Neutrophil (primary cell): ENCODE data around the gene MBD5.

Experiments
- H3K27ac ChIP-seq: fragments of 200-600 bp; sonication (generic); 2 replicates; pipeline ENCODE4 v1.5.1; 2016; ENCODE audit warnings: mild to moderate bottlenecking, moderate library complexity
- H3K27me3 ChIP-seq: fragments of 200-600 bp; sonication (generic); 2 replicates; pipeline ENCODE4 v1.6.0; 2016; ENCODE audit warnings: mild to moderate bottlenecking
- H3K36me3 ChIP-seq: fragments of 200-600 bp; sonication (generic); 2 replicates; pipeline ENCODE4 v1.5.1; 2017
- H3K4me1 ChIP-seq, 2 experiments: fragments of 200-600 bp in 1 of 2; sonication (generic) in 1 of 2; 1 replicate in 1 of 2; 2 replicates in 1 of 2; pipeline versions ENCODE4 v1.5.1 to v1.6.1; 2013 to 2016; ENCODE audit warnings: low read depth in 1 of 2, low read length in 1 of 2, mild to moderate bottlenecking in 1 of 2, moderate library complexity in 1 of 2; ENCODE audit not compliant: control insufficient read depth in 1 of 2, insufficient read depth in 1 of 2
- H3K4me3 ChIP-seq, 2 experiments: fragments of 200-600 bp in 1 of 2; sonication (generic) in 1 of 2; 1 replicate in 1 of 2; 2 replicates in 1 of 2; pipeline ENCODE4 v1.5.1; 2013 to 2016; ENCODE audit warnings: low read depth in 1 of 2, low read length in 1 of 2, mild to moderate bottlenecking in 1 of 2, moderate library complexity in 1 of 2
- H3K9me3 ChIP-seq: fragments of 200-600 bp; sonication (generic); 2 replicates; pipeline ENCODE4 v1.5.1; 2016
- CTCF ChIP-seq: fragments of 200-600 bp; sonication (generic); IDR thresholded peaks from 2 replicates; pipeline ENCODE4 v1.5.1; 2016; ENCODE audit warnings: antibody characterized with exemption

The MBD5 gene

GRCh38 chr2:148234143-148234542 is 213.3 kb downstream of the MBD5 start:
- Histone ChIP-seq H3K4me1 (no peaks in the 10 kb centered on the region), H3K27ac (no peak overlapping the region), H3K4me3 (no peak overlapping the region), H3K9me3 (no peaks in the 10 kb centered on the region), H3K36me3 (peaks cover 3% of the 10 kb centered on the region), H3K27me3 (no peaks in the 10 kb centered on the region)
- no peak for TF ChIP-seq CTCF

- H3K36me3 ChIP-seq = peaks cover 3% of the 10 kb centered on the region
- H3K4me3 ChIP-seq = no peak overlapping the region
- TF ChIP-seq CTCF = no peak
- no peaks in the 10 kb centered on the region for H3K4me1 ChIP-seq
- no peaks in the 10 kb centered on the region for H3K9me3 ChIP-seq
- no peaks in the 10 kb centered on the region for H3K27me3 ChIP-seq
- H3K27ac ChIP-seq = no peak overlapping the region
These were observed 217.0 kb downstream of the MBD5 start for GRCh38 chr2:148237911-148238310.

GRCh38 chr2:148238561-148238960 is 217.7 kb downstream of the MBD5 start:
- Histone ChIP-seq H3K27me3 (no peaks in the 10 kb centered on the region), H3K36me3 (peaks cover 3% of the 10 kb centered on the region), H3K4me3 (no peak overlapping the region), H3K4me1 (no peaks in the 10 kb centered on the region), H3K9me3 (no peaks in the 10 kb centered on the region), H3K27ac (no peak overlapping the region)
- no peak for TF ChIP-seq CTCF

- Histone ChIP-seq H3K4me3 (no peak overlapping the region), H3K27ac (no peak overlapping the region), H3K36me3 (peaks cover 2% of the 10 kb centered on the region), H3K4me1 (no peaks in the 10 kb centered on the region), H3K27me3 (no peaks in the 10 kb centered on the region), H3K9me3 (no peaks in the 10 kb centered on the region)
- TF ChIP-seq CTCF = no peak
These were observed 219.9 kb downstream of the MBD5 start for GRCh38 chr2:148240838-148241237.

- no peak overlapping the region for H3K4me3 ChIP-seq
- no peak for TF ChIP-seq CTCF
- no peaks in the 10 kb centered on the region for H3K36me3 ChIP-seq
- H3K4me1 ChIP-seq = no peaks in the 10 kb centered on the region
- no peaks in the 10 kb centered on the region for H3K9me3 ChIP-seq
- H3K27ac ChIP-seq = no peak overlapping the region
- no peaks in the 10 kb centered on the region for H3K27me3 ChIP-seq
These were observed 223.9 kb downstream of the MBD5 start for GRCh38 chr2:148244593-148245292.
